Ishikawa (cell line): ENCODE measurements around the gene SIPA1.

Experiments
- CEBPB ChIP-seq: IDR thresholded peaks from 2 replicates; pipeline ENCODE4 v1.6.1; 2012
- EGR1 ChIP-seq: IDR thresholded peaks from 2 replicates; pipeline ENCODE4 v1.6.1; 2012
- EP300 ChIP-seq: IDR thresholded peaks from 2 replicates; pipeline ENCODE4 v1.6.1; 2012; ENCODE audit warnings: borderline replicate concordance
- FOXM1 ChIP-seq: IDR thresholded peaks from 2 replicates; pipeline ENCODE4 v1.6.1; 2012; ENCODE audit warnings: low read depth, borderline replicate concordance
- RAD21 ChIP-seq: IDR thresholded peaks from 2 replicates; pipeline ENCODE4 v1.6.1; 2012; ENCODE audit warnings: low read depth
- TAF1 ChIP-seq: IDR thresholded peaks from 2 replicates; pipeline ENCODE4 v1.6.1; 2012; ENCODE audit warnings: low read depth, mild to moderate bottlenecking
- TCF12 ChIP-seq: IDR thresholded peaks from 2 replicates; pipeline ENCODE4 v1.6.1; 2012; ENCODE audit warnings: low read depth
- TEAD4 ChIP-seq: IDR thresholded peaks from 2 replicates; pipeline ENCODE4 v1.6.1; 2012
- USF1 ChIP-seq: IDR thresholded peaks from 2 replicates; pipeline ENCODE4 v1.6.1; 2012
- YY1 ChIP-seq: IDR thresholded peaks from 2 replicates; pipeline ENCODE4 v1.6.1; 2012; ENCODE audit warnings: low read depth
- ZBTB7A ChIP-seq: IDR thresholded peaks from 2 replicates; pipeline ENCODE4 v1.6.1; 2012; ENCODE audit warnings: low read depth
- TF ChIP-seq, protein P1 (sequence below): IDR thresholded peaks from 2 replicates; pipeline ENCODE4 v1.6.1; 2012; ENCODE audit warnings: low read depth, mild to moderate bottlenecking
- TF ChIP-seq, protein P2 (sequence below): IDR thresholded peaks from 2 replicates; pipeline ENCODE4 v1.6.1; 2012

DNA sequence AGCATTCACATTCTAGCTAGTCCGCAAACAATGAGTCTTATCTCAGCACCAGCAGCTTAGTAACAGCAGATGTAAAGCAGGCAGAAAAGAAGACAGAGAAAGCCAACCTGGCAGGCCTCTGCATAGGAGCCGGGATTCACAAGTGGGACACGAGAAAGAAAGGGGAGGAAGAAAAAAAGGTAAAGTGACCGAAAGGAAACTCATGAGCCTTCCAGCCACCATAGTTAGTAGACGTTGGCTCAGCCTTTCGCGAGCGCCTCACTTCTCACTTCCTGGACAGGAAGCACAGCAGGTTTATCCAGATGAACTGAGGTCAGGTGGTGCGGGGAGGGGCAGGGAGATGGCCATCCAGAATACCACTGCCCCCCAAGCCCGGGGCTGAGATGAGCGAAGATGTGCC, 54.5 kb downstream of the SIPA1 start:
- TF ChIP-seq YY1, result no peak
- TF ChIP-seq, protein P1, sequence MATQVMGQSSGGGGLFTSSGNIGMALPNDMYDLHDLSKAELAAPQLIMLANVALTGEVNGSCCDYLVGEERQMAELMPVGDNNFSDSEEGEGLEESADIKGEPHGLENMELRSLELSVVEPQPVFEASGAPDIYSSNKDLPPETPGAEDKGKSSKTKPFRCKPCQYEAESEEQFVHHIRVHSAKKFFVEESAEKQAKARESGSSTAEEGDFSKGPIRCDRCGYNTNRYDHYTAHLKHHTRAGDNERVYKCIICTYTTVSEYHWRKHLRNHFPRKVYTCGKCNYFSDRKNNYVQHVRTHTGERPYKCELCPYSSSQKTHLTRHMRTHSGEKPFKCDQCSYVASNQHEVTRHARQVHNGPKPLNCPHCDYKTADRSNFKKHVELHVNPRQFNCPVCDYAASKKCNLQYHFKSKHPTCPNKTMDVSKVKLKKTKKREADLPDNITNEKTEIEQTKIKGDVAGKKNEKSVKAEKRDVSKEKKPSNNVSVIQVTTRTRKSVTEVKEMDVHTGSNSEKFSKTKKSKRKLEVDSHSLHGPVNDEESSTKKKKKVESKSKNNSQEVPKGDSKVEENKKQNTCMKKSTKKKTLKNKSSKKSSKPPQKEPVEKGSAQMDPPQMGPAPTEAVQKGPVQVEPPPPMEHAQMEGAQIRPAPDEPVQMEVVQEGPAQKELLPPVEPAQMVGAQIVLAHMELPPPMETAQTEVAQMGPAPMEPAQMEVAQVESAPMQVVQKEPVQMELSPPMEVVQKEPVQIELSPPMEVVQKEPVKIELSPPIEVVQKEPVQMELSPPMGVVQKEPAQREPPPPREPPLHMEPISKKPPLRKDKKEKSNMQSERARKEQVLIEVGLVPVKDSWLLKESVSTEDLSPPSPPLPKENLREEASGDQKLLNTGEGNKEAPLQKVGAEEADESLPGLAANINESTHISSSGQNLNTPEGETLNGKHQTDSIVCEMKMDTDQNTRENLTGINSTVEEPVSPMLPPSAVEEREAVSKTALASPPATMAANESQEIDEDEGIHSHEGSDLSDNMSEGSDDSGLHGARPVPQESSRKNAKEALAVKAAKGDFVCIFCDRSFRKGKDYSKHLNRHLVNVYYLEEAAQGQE, result no peak
- TF ChIP-seq EP300, result no peak
- TF ChIP-seq, protein P2, sequence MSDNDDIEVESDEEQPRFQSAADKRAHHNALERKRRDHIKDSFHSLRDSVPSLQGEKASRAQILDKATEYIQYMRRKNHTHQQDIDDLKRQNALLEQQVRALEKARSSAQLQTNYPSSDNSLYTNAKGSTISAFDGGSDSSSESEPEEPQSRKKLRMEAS, result no peak
- no peak for TF ChIP-seq RAD21
- no peak for TF ChIP-seq TEAD4
- no peak for TF ChIP-seq CEBPB
- TF ChIP-seq USF1, result no peak
- TF ChIP-seq EGR1, result no peak
- no peak for TF ChIP-seq ZBTB7A
- TF ChIP-seq TCF12, result no peak
- no peak for TF ChIP-seq TAF1
- no peak for TF ChIP-seq FOXM1
